Stimulated activated CD8-positive, alpha-beta memory T cell treated with anti-CD3 and anti-CD28 coated beads, Interleukin-15, amount 100 ng/mL, for 1 hour (primary cell): ENCODE results near the gene C20orf144.

ENCODE experiments used
- DNase-seq: peaks from one replicate; pipeline ENCODE4 v3.0.0-alpha.2; 2020; ENCODE audit warnings: low read depth

Gene C20orf144

GRCh38 chr20:33677991-33678702 is 16.0 kb downstream of the C20orf144 start:
- no peak for DNase-seq

- no peak for DNase-seq
These were observed 17.8 kb downstream of the C20orf144 start for GRCh38 chr20:33679758-33680485.

- no peak for DNase-seq
These were observed 18.6 kb downstream of the C20orf144 start for GRCh38 chr20:33680686-33681085.

- no peak for DNase-seq
These were observed 19.2 kb downstream of the C20orf144 start for GRCh38 chr20:33681288-33681687.

- no peak for DNase-seq
These were observed 19.7 kb downstream of the C20orf144 start for GRCh38 chr20:33681728-33682353.

- DNase-seq, result no peak
These were observed 22.6 kb downstream of the C20orf144 start for GRCh38 chr20:33684533-33685327.

- DNase-seq, result no peak
These were observed 23.4 kb downstream of the C20orf144 start for GRCh38 chr20:33685328-33686099.

GRCh38 chr20:33686100-33686983 is 24.2 kb downstream of the C20orf144 start, which contains the start of gene E2F1:
E2F1 (minus strand) TSS chr20:33686385; CDS start chr20:33686264, 121 bp downstream.
- DNase-seq, result peak; percentile 81

GRCh38 chr20:33686984-33687366 is 24.8 kb downstream of the C20orf144 start:
- no peak for DNase-seq

GRCh38 chr20:33687370-33687915 is 25.3 kb downstream of the C20orf144 start:
- no peak for DNase-seq

GRCh38 chr20:33687993-33688937 is 26.1 kb downstream of the C20orf144 start:
- DNase-seq, result no peak

GRCh38 chr20:33688938-33689424 is 26.9 kb downstream of the C20orf144 start:
- no peak for DNase-seq

- no peak for DNase-seq
These were observed 27.4 kb downstream of the C20orf144 start for GRCh38 chr20:33689493-33689892.

- DNase-seq, result no peak
These were observed 27.8 kb downstream of the C20orf144 start for GRCh38 chr20:33689973-33690372.

GRCh38 chr20:33693289-33693688 is 31.2 kb downstream of the C20orf144 start:
- no peak for DNase-seq

GRCh38 chr20:33693741-33694638 is 31.9 kb downstream of the C20orf144 start:
- no peak for DNase-seq

- DNase-seq, result no peak
These were observed 32.5 kb downstream of the C20orf144 start for GRCh38 chr20:33694639-33695012.

- no peak for DNase-seq
These were observed 34.3 kb downstream of the C20orf144 start for GRCh38 chr20:33696448-33696847.
